Natural killer cell (primary cell): Measurements from ENCODE around the gene ZNF365. TPM values are rescaled to one million over a fixed set of nuclear protein-coding genes. Genes with fewer than 3 reads are reported as not detected.

Experiments
- ATAC-seq, 3 donors: fragments of 150-1000 bp in 2 of 3; fragments of 200-7000 bp in 1 of 3; cut with Tn5 transposase; 1 replicate in 1 of 3; 2 replicates in 2 of 3; pipeline ENCODE4 v1.10.0; 2021; ENCODE audit warnings: mild to moderate bottlenecking in 2 of 3, moderate library complexity in 2 of 3
- DNase-seq, 2 donors: peaks; one replicate each; pipeline versions ENCODE4 v3.0.0 to v3.0.0-alpha.2; 2013 to 2021; ENCODE audit warnings: mixed read lengths in 1 of 2
- H3K27ac ChIP-seq: one replicate; pipeline ENCODE4 v1.5.1; 2013; ENCODE audit warnings: mild to moderate bottlenecking, low read length
- H3K27me3 ChIP-seq: one replicate; pipeline ENCODE4 v1.6.1; 2013; ENCODE audit warnings: low read length; ENCODE audit not compliant: control insufficient read depth, insufficient read depth
- H3K36me3 ChIP-seq: one replicate; pipeline ENCODE4 v1.6.1; 2013; ENCODE audit warnings: low read length; ENCODE audit not compliant: control insufficient read depth, insufficient read depth
- H3K4me1 ChIP-seq: one replicate; pipeline ENCODE4 v1.6.1; 2013; ENCODE audit warnings: low read length; ENCODE audit not compliant: control insufficient read depth, insufficient read depth
- H3K4me3 ChIP-seq: one replicate; pipeline ENCODE4 v1.5.1; 2013; ENCODE audit warnings: low read length
- H3K9me3 ChIP-seq: one replicate; pipeline ENCODE4 v1.6.1; 2013; ENCODE audit warnings: low read length; ENCODE audit not compliant: control insufficient read depth, insufficient read depth
- H3K27ac Mint-ChIP-seq, 2 donors: one replicate each; pipeline ENCODE4 v1.8.0; 2022; ENCODE audit warnings: mild to moderate bottlenecking in 2 of 2, mixed read lengths in 2 of 2, moderate library complexity in 1 of 2
- H3K27me3 Mint-ChIP-seq, 2 donors: one replicate each; pipeline ENCODE4 v1.8.0; 2022; ENCODE audit warnings: low read depth in 2 of 2, mixed read lengths in 2 of 2
- H3K36me3 Mint-ChIP-seq: one replicate; pipeline ENCODE4 v1.8.0; 2022; ENCODE audit warnings: mixed read lengths
- H3K4me1 Mint-ChIP-seq, 2 donors: one replicate each; pipeline ENCODE4 v1.8.0; 2022; ENCODE audit warnings: mixed read lengths in 2 of 2
- H3K4me3 Mint-ChIP-seq: one replicate; pipeline ENCODE4 v1.8.0; 2022; ENCODE audit warnings: mild to moderate bottlenecking, moderate library complexity, mixed read lengths
- H3K9me3 Mint-ChIP-seq, 2 donors: one replicate each; pipeline ENCODE4 v1.8.0; 2022; ENCODE audit warnings: mixed read lengths in 2 of 2
- whole genome bisulfite sequencing: methylation state at CpG from one replicate; pipeline ENCODE4 v1.1.7; 2013; ENCODE audit warnings: missing lambda C conversion rate; ENCODE audit not compliant: insufficient coverage; 5-methylcytosine and 5-hydroxymethylcytosine counted together
- intact Hi-C: fragments of 100-400 bp; cut with micrococcal nuclease; formaldehyde crosslinking; loops from one replicate; pipeline ENCODE4 v1.14.2; 2022
- total RNA-seq, 4 donors: library from RNA; stranded (reverse); fragments of 120-200 nt in 1 of 4; gene quantifications; one replicate each; pipeline versions ENCODE4 v1.2.3 to v1.2.4, GENCODE V29; 2013 to 2022
- TF ChIP-seq, protein P1 (sequence below): fragments of 200-600 bp; IDR thresholded peaks from one replicate; pipeline ENCODE4 v1.8.0; 2022; ENCODE audit warnings: antibody characterized with exemption

The ZNF365 gene, protein sequence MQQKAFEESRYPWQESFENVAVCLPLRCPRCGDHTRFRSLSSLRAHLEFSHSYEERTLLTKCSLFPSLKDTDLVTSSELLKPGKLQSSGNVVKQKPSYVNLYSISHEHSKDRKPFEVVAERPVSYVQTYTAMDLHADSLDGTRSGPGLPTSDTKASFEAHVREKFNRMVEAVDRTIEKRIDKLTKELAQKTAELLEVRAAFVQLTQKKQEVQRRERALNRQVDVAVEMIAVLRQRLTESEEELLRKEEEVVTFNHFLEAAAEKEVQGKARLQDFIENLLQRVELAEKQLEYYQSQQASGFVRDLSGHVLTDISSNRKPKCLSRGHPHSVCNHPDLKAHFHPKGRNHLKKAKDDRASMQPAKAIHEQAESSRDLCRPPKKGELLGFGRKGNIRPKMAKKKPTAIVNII
- total RNA-seq, result 1 to 10 TPM; 4.0 to 8.0 (median 4.5) TPM
- 11.3 TPM for total RNA-seq (2013)

GRCh38 chr10:62373995-62374861, at the start of gene ZNF365:
TSS of gene ZNF365 (plus strand) at chr10:62374369. CDS start at chr10:62376194, 1,825 bp downstream.
- Mint-ChIP-seq H3K36me3 (no peaks in the 10 kb centered on the region), H3K9me3 (no peaks in the 10 kb centered on the region), H3K27ac (peak within 1 kb of the TSS; percentile 23 to 73), H3K27me3 (peaks cover 0 to 4% of the 10 kb centered on the region in 2 donors), H3K4me3 (peak within 1 kb of the TSS; percentile 89), H3K4me1 (peaks cover 16 to 22% of the 10 kb centered on the region in 2 donors)
- Histone ChIP-seq H3K9me3 (no peaks in the 10 kb centered on the region), H3K27ac (peak within 1 kb of the TSS; percentile 26), H3K36me3 (no peaks in the 10 kb centered on the region), H3K4me1 (peaks cover 12% of the 10 kb centered on the region), H3K4me3 (peak within 1 kb of the TSS; percentile 46), H3K27me3 (no peaks in the 10 kb centered on the region)
- intact Hi-C loops, result no loop called here
- WGBS, result 2% methylated on average over 73 of the region's 73 CpGs
- DNase-seq (peak; percentile 47 to 72), ATAC-seq (peak; percentile 84 to 86 (median 85))
- TF ChIP-seq, protein P1, sequence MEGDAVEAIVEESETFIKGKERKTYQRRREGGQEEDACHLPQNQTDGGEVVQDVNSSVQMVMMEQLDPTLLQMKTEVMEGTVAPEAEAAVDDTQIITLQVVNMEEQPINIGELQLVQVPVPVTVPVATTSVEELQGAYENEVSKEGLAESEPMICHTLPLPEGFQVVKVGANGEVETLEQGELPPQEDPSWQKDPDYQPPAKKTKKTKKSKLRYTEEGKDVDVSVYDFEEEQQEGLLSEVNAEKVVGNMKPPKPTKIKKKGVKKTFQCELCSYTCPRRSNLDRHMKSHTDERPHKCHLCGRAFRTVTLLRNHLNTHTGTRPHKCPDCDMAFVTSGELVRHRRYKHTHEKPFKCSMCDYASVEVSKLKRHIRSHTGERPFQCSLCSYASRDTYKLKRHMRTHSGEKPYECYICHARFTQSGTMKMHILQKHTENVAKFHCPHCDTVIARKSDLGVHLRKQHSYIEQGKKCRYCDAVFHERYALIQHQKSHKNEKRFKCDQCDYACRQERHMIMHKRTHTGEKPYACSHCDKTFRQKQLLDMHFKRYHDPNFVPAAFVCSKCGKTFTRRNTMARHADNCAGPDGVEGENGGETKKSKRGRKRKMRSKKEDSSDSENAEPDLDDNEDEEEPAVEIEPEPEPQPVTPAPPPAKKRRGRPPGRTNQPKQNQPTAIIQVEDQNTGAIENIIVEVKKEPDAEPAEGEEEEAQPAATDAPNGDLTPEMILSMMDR, result no peak

DNA sequence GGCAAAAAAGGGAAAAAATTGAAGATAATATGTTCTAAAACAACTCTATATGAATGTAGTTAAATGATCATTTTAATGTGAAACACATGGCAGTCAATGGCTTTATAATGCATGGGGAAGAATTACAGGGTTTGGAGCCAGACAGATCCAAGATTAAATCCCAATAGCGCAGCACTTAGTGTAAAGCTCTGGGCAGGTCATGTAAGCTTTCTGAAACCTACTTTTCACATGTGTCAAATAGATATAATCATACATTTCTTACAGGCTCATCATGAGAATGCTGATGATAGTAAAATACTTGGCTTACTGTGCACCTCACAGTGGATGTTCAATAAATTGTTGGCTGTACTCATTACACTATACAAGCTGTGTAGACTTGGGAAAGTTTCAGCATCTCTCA, 48.0 kb upstream of the ZNF365 start:
- H3K4me3 ChIP-seq, result no peak overlapping the region
- WGBS, result 100% methylated on average over 1 of the region's 1 CpG
- H3K27ac ChIP-seq, result no peak overlapping the region
- no peaks in the 10 kb centered on the region for H3K9me3 Mint-ChIP-seq
- intact Hi-C loops, result no loop called here
- no peak overlapping the region for H3K4me3 Mint-ChIP-seq
- H3K36me3 Mint-ChIP-seq, result peaks cover 15% of the 10 kb centered on the region
- DNase-seq (no peak), ATAC-seq (no peak)
- no peaks in the 10 kb centered on the region for H3K4me1 Mint-ChIP-seq
- H3K27ac Mint-ChIP-seq, result no peak overlapping the region
- no peaks in the 10 kb centered on the region for H3K36me3 ChIP-seq
- no peaks in the 10 kb centered on the region for H3K27me3 ChIP-seq
- H3K9me3 ChIP-seq, result no peaks in the 10 kb centered on the region
- no peaks in the 10 kb centered on the region for H3K4me1 ChIP-seq
- H3K27me3 Mint-ChIP-seq, result peaks cover 14 to 45% of the 10 kb centered on the region in 2 donors
- TF ChIP-seq, protein P1, result no peak

- 60% methylated on average over 1 of the region's 3 CpGs for WGBS
- no peaks in the 10 kb centered on the region for H3K27me3 ChIP-seq
- Mint-ChIP-seq H3K4me3 (no peak overlapping the region), H3K27me3 (peaks cover 15 to 44% of the 10 kb centered on the region in 2 donors), H3K36me3 (peaks cover 7% of the 10 kb centered on the region), H3K4me1 (no peaks in the 10 kb centered on the region), H3K27ac (no peak overlapping the region), H3K9me3 (peaks cover 5 to 6% of the 10 kb centered on the region in 2 donors)
- H3K9me3 ChIP-seq, result no peaks in the 10 kb centered on the region
- no peaks in the 10 kb centered on the region for H3K4me1 ChIP-seq
- TF ChIP-seq, protein P1, result no peak
- intact Hi-C loops, result no loop called here
- H3K36me3 ChIP-seq, result no peaks in the 10 kb centered on the region
- H3K27ac ChIP-seq, result no peak overlapping the region
- ATAC-seq (no peak), DNase-seq (no peak)
- no peak overlapping the region for H3K4me3 ChIP-seq
Observed at GRCh38 chr10:62327885-62328284, 46.3 kb upstream of the ZNF365 start.
